H54 (cell line): ENCODE data around the gene TMEM121.

Source experiments
- DNase-seq: peaks from one replicate; pipeline ENCODE4 v3.0.0; 2011; ENCODE audit warnings: low spot score, mixed read lengths; ENCODE audit not compliant: insufficient read length
- FAIRE-seq: peaks from 3 replicates; lab custom pipeline; 2011; peaks lifted over from hg19 to GRCh38; lab: Jason Lieb, UNC
- POLR2A ChIP-seq: IDR thresholded peaks from 2 replicates; pipeline ENCODE4 v1.6.1; 2011; ENCODE audit warnings: low read depth, mild to moderate bottlenecking, low read length

TMEM121 gene

DNA sequence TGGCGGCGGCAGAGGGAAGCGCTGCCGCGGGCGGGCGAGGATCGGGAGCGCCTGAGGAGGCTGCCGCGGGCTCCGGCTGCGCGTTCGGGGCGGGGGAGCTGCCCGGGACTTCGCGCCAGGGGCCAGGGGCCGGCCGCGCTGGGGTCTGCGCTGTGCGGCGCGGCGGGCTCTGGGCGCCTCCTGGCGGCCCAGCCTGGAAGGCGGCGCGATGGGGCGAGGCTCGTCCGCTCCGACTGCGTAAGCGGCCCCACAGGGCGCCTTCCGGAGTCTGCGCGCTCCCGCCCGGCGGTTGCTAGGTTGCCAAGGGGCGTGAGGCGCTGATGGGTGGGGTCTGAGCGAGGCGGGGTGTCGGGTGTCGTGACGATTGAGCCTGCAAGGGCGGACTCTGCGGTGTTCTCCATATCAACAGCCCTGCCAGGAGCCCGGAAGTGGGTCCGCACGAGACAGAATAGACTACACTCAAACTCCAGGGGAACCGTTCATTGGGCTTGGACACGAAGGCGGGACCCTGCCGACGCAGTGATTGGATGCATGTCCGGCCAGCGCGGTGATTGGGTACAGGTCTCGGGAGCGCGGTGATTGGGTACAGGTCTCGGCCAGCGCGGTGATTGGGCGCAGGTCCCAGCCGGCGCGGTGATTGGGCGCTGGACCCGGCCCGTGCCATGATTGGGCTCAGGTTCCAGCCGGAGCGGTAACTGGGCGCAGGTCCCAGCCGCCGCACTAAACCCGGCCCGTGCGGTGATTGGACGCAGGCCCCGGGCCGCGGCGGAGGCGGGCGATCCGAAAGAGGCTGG, 35.6 kb upstream of the TMEM121 start, which contains the start of gene TEDC1:
Gene TEDC1 (plus strand): TSS at position 675 of the 794 bp plus-strand sequence. CDS start 130 bp downstream, outside the sequence.
- FAIRE-seq (peak; percentile 98), DNase-seq (peak; percentile 99)
- TF ChIP-seq POLR2A, result peak; percentile 32

DNA sequence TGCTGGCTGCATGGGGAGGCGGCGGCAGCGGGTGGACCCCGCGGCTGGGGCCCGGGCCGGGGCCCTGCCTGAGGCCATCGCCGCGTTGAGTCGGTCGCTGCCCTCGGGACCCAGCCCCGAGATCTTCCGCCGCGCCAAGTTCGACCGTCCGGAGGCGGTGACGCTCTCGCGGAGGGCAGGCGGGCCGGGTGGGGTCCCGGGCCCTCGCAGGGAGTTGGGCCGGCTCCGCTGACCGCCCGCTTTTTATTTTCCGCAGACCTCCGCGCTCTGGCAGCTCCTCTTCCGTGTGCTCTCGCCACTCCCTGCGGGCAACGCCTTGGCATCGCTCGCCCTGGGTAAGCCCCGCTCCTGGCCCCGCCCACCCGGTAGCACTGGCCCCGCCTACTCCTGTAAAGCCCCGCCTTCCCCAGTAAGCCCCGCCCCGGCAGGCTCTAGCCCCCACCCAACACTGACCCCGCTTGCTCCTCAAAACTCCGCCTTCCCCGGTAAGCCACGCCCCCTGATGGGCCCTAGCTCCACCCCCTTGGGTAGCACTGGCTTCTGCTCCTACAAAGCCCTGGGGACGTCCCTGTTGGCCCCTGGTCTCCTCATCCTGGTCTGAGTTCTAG, 34.9 kb upstream of the TMEM121 start:
- FAIRE-seq (peak; percentile 65), DNase-seq (peak; percentile 85)
- TF ChIP-seq POLR2A, result 0 out of 2 replicates have a peak, but pooled peaks have one; percentile 1

DNA sequence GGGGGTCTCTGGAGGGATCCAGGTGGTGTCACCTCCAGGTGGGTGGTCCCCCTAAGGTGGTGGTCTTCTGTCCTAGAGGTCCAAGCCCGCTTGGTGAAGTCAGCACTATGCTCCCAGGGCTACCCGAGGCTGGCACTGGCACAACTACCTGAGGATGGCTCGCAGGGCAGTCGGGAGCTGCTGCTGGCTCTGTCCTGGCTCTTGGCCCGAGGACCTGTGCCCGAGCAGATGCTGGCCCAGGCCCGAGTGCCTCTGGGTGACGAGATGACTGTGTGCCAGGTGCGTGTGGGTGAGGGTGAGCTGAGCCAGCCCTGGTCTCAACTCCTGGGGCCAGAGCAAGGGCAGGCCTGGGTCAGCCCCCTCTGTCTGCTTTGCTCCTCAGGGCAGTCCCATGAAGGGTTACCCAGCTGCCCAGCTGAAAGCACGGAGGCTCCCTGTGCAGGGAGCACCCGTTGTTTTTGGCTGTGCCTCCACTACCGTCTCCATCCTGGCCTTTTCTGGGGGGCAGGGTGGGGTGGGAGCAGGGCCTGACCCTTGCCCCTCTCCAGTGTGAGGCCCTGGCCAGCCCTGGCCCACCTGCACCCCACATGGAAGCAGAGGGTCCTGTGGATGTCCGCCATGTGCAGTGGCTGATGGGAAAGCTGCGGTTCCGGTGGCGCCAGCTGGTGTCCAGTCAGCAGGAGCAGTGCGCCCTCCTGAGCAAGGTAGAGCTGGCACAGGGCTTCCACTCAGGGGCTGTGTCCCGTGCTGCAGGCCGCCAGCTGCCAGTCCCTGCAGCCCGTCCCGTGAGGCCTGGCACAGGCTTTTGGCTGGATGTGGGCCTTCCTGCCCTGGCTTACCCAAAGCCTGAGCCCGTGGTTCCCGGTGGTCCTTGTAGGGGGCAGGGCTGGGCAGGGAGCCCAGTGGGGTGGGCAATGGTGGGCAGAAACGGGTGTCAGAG, 34.1 kb upstream of the TMEM121 start:
- no peak for DNase-seq
- no peak for TF ChIP-seq POLR2A
- no peak for FAIRE-seq

- no peak for DNase-seq
- TF ChIP-seq POLR2A, result no peak
- no peak for FAIRE-seq
Observed at GRCh38 chr14:105492971-105493871, 33.2 kb upstream of the TMEM121 start.

- no peak for TF ChIP-seq POLR2A
- DNase-seq (no peak), FAIRE-seq (no peak)
Observed at GRCh38 chr14:105493921-105494605, 32.3 kb upstream of the TMEM121 start.

DNA sequence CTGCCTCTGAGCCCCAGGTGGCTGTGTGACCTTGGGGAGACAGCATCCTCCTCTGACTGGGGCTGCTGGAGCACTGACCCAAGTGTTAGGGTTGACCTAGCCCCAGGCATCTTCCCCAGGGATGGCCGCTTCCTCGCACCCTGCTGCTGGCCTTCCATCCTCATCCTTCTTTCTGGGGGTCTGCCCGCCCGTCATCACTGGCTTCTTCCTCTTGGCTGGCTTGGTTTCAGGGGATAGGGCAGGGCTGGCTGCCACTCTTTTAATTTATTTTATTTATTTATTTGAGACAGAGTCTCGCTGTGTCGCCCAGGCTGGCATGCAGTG, 31.8 kb upstream of the TMEM121 start:
- TF ChIP-seq POLR2A, result no peak

GRCh38 chr14:105495101-105495989, 31.0 kb upstream of the TMEM121 start:
- DNase-seq, result no peak
- no peak for FAIRE-seq
- no peak for TF ChIP-seq POLR2A

More for the DNA sequence above, 31.8 kb upstream of the TMEM121 start:
- DNase-seq (no peak), FAIRE-seq (no peak)

DNA sequence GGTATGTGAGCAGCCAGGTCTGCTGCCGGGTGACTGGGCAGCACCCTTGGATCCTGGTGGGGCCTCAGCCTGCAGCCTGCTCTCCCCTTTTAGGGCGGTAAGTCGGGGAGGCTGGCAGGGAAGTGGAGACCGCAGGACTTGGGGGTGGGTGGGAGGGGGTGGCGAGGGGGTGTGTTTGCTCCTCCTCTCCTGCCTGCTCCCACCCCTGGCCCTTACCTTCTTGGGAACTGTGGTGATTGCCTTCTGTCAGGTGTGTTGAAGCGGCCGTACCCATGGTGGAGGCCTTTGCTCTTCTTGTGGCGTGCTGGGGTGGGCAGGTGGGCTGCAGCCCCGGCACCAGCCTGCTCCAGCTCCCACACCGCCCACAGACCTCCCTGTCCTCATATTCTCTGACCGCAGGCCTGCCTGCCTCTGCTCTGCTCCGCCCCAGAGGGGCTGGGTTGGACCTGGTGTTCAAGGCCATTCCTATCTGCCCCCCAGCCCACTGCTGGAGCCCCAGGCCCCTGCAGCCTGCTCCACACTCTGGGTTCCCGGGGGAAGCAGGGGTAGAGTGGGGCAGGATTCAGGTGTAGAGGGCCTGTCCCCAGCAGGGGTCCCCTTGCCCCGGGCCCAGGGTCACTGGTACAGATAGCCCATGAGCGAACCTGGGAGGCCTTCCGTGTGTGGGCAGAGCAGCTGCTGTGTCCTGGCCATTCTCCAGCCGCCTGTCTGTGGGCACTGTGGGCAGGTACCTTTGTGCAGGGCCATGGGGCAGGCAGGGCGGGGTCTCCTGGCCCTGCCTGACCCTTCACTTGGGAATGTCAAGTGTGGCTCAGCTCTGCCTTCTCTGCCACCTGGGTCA, 30.2 kb upstream of the TMEM121 start:
- FAIRE-seq (no peak), DNase-seq (no peak)
- TF ChIP-seq POLR2A, result no peak

GRCh38 chr14:105496831-105497591, 29.4 kb upstream of the TMEM121 start:
- no peak for FAIRE-seq
- TF ChIP-seq POLR2A, result no peak
- DNase-seq, result no peak
